Upper lobe of left lung (tissue), 4 donors: Measurements from ENCODE around the gene CARM1.

ENCODE experiments used
- CTCF ChIP-seq, 6 experiments: fragments of 450-650 bp in 4 of 6; fragments of 200-600 bp in 2 of 6; sonication (generic) in 2 of 6; IDR thresholded peaks; one replicate each; pipeline ENCODE4 v1.5.1; 2016 to 2019; ENCODE audit warnings: antibody characterized with exemption in 6 of 6
- EP300 ChIP-seq, 4 donors: sonication (generic); formaldehyde crosslinking; IDR thresholded peaks; one replicate each; pipeline ENCODE4 v1.5.1; 2017; ENCODE audit warnings: antibody characterized with exemption in 4 of 4, control low read depth in 2 of 4
- POLR2A ChIP-seq, 4 donors: fragments of 450-650 bp; IDR thresholded peaks; one replicate each; pipeline ENCODE4 v1.5.1; 2016 to 2017; ENCODE audit warnings: antibody characterized with exemption in 4 of 4, mild to moderate bottlenecking in 2 of 4
- POLR2AphosphoS5 ChIP-seq, 2 donors: sonication (generic); formaldehyde crosslinking; IDR thresholded peaks; one replicate each; pipeline ENCODE4 v1.5.1; 2017; ENCODE audit warnings: antibody characterized with exemption in 2 of 2

- TF ChIP-seq EP300 (IDR thresholded peaks at IDR 0.05) (no peak), CTCF (IDR thresholded peaks at IDR 0.05) (no peak), POLR2A (IDR thresholded peaks at IDR 0.05) (no peak), POLR2AphosphoS5 (IDR thresholded peaks at IDR 0.05) (no peak)
These were observed 53.2 kb downstream of the CARM1 start for GRCh38 chr19:10924597-10924996.
